HEK293 (cell line): Measurements from ENCODE around the gene GAS7.

Source experiments
- CTCF ChIA-PET: fragments of 350-600 bp; formaldehyde crosslinking; extraction: SDS; loops from one replicate; lab custom pipeline; 2021; ENCODE audit warnings: antibody characterized with exemption; lab: Yijun Ruan, JAX
- POLR2A ChIA-PET: fragments of 300-600 bp; formaldehyde crosslinking; extraction: SDS; loops from one replicate; lab custom pipeline; 2020; ENCODE audit warnings: antibody characterized with exemption, inconsistent platforms; lab: Yijun Ruan, JAX
- H3K27ac ChIP-seq: fragments of 200-500 bp; sonication (Bioruptor generic); 2 replicates; pipeline ENCODE4 v1.5.1; 2014; ENCODE audit warnings: low read depth, low read length, control low read depth, inconsistent platforms; ENCODE audit errors: extremely low read depth
- H3K36me3 ChIP-seq, 2 experiments: fragments of 200-500 bp in 1 of 2; sonication (Bioruptor generic) in 1 of 2; 1 replicate in 1 of 2; 2 replicates in 1 of 2; pipeline ENCODE4 v1.5.1; 2014 to 2017; ENCODE audit warnings: inconsistent platforms in 2 of 2, low read length in 2 of 2; ENCODE audit not compliant: control insufficient read depth in 2 of 2, insufficient read depth in 1 of 2
- H3K4me1 ChIP-seq: fragments of 200-500 bp; sonication (Bioruptor generic); 2 replicates; pipeline ENCODE4 v1.5.1; 2014; ENCODE audit warnings: mild to moderate bottlenecking, low read length, inconsistent platforms; ENCODE audit not compliant: control insufficient read depth, insufficient read depth
- H3K4me3 ChIP-seq: 2 replicates; pipeline ENCODE4 v1.5.1; 2011; ENCODE audit warnings: low read depth, mild to moderate bottlenecking, control low read depth, low read length, moderate library complexity
- H3K9me3 ChIP-seq: fragments of 200-500 bp; sonication (Bioruptor generic); 2 replicates; pipeline ENCODE4 v1.5.1; 2014; ENCODE audit warnings: low read depth, low read length, inconsistent platforms; ENCODE audit not compliant: control insufficient read depth, insufficient read depth
- GLI2 ChIP-seq: fragments of 450-650 bp; formaldehyde crosslinking; IDR thresholded peaks from 2 replicates; pipeline ENCODE4; 2017; ENCODE audit warnings: missing biosample characterization, missing genetic modification characterization, low read depth, borderline replicate concordance
- KLF7 ChIP-seq: fragments of 450-650 bp; formaldehyde crosslinking; IDR thresholded peaks from 2 replicates; pipeline ENCODE4 v1.5.1; 2016; ENCODE audit warnings: missing biosample characterization, missing genetic modification characterization, borderline replicate concordance
- ZNF121 ChIP-seq: fragments of 450-650 bp; formaldehyde crosslinking; IDR thresholded peaks from 2 replicates; pipeline ENCODE4 v1.5.1; 2016; ENCODE audit warnings: missing biosample characterization, missing genetic modification characterization
- ZNF211 ChIP-seq: fragments of 450-650 bp; formaldehyde crosslinking; IDR thresholded peaks from 2 replicates; pipeline ENCODE4 v1.5.1; 2016; ENCODE audit warnings: low read depth, missing biosample characterization, missing genetic modification characterization
- ZNF214 ChIP-seq: fragments of 450-650 bp; formaldehyde crosslinking; IDR thresholded peaks from 2 replicates; pipeline ENCODE4 v1.5.1; 2017; ENCODE audit warnings: missing biosample characterization, mild to moderate bottlenecking, missing genetic modification characterization, borderline replicate concordance
- ZNF423 ChIP-seq: fragments of 450-650 bp; formaldehyde crosslinking; IDR thresholded peaks from 2 replicates; pipeline ENCODE4 v1.5.1; 2016; ENCODE audit warnings: missing biosample characterization, missing genetic modification characterization
- ZNF426 ChIP-seq: fragments of 450-650 bp; formaldehyde crosslinking; IDR thresholded peaks from 2 replicates; pipeline ENCODE4 v1.5.1; 2017; ENCODE audit warnings: missing biosample characterization, missing genetic modification characterization, mild to moderate bottlenecking, inconsistent platforms, moderate library complexity
- ZNF473 ChIP-seq: fragments of 450-650 bp; formaldehyde crosslinking; IDR thresholded peaks from 2 replicates; pipeline ENCODE4 v1.5.1; 2017; ENCODE audit warnings: missing biosample characterization, missing genetic modification characterization
- ZNF529 ChIP-seq: fragments of 450-650 bp; formaldehyde crosslinking; IDR thresholded peaks from 2 replicates; pipeline ENCODE4 v1.5.1; 2017; ENCODE audit warnings: missing genetic modification characterization, missing biosample characterization; ENCODE audit not compliant: insufficient replicate concordance
- ZNF600 ChIP-seq: fragments of 450-650 bp; formaldehyde crosslinking; IDR thresholded peaks from 2 replicates; pipeline ENCODE4 v1.5.1; 2016; ENCODE audit warnings: missing biosample characterization, missing genetic modification characterization
- ZNF624 ChIP-seq: fragments of 450-650 bp; formaldehyde crosslinking; IDR thresholded peaks from 2 replicates; pipeline ENCODE4 v1.5.1; 2017; ENCODE audit warnings: missing biosample characterization, missing genetic modification characterization
- ZNF626 ChIP-seq: fragments of 450-650 bp; sonication (Bioruptor Pico); formaldehyde crosslinking; IDR thresholded peaks from 2 replicates; pipeline ENCODE4 v1.5.1; 2018; ENCODE audit warnings: missing biosample characterization, missing genetic modification characterization, inconsistent platforms
- ZNF843 ChIP-seq: fragments of 450-650 bp; formaldehyde crosslinking; IDR thresholded peaks from 2 replicates; pipeline ENCODE4 v1.5.1; 2016; ENCODE audit warnings: missing biosample characterization, missing genetic modification characterization
- ZSCAN23 ChIP-seq: fragments of 450-650 bp; formaldehyde crosslinking; IDR thresholded peaks from 2 replicates; pipeline ENCODE4 v1.5.1; 2016; ENCODE audit warnings: missing biosample characterization, missing genetic modification characterization
- ZXDB ChIP-seq: fragments of 450-650 bp; formaldehyde crosslinking; IDR thresholded peaks from 2 replicates; pipeline ENCODE4 v1.5.1; 2016; ENCODE audit warnings: missing biosample characterization, missing genetic modification characterization
- TF ChIP-seq, protein P1 (sequence below): fragments of 450-650 bp; formaldehyde crosslinking; IDR thresholded peaks from 2 replicates; pipeline ENCODE4 v1.5.1; 2016; ENCODE audit warnings: missing biosample characterization, missing genetic modification characterization
- TF ChIP-seq, protein P2 (sequence below): fragments of 450-650 bp; formaldehyde crosslinking; IDR thresholded peaks from 2 replicates; pipeline ENCODE4 v1.5.1; 2016; ENCODE audit warnings: missing biosample characterization, missing genetic modification characterization
- TF ChIP-seq, protein P3 (sequence below): fragments of 450-650 bp; formaldehyde crosslinking; IDR thresholded peaks from 2 replicates; pipeline ENCODE4 v1.5.1; 2017; ENCODE audit warnings: missing biosample characterization, missing genetic modification characterization
- TF ChIP-seq, protein P4 (sequence below): fragments of 450-650 bp; formaldehyde crosslinking; IDR thresholded peaks from 2 replicates; pipeline ENCODE4 v1.5.1; 2016; ENCODE audit warnings: missing biosample characterization, missing genetic modification characterization
- TF ChIP-seq, protein P5 (sequence below): fragments of 450-650 bp; formaldehyde crosslinking; IDR thresholded peaks from 2 replicates; pipeline ENCODE4 v1.5.1; 2016; ENCODE audit warnings: missing biosample characterization, missing genetic modification characterization

Gene GAS7

DNA sequence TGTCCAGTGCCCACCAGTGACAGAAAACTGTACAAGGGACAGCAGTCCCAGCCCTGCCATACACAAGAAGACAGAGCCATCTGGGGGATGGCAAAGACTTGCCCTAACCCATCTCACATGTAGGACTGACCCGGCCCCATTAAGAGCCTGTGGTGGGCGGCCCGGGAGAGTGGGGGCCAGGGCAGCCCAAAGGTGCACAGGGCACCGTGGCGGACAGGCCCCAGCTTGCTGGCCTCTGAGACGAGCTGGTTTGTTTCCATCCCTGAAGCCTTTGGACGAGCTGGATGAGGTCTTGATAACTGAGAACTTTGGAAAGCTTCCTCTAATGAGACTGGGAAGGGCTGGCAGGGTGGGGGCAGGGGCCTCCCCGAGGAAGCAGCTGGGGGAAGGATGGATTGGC, 282.3 kb downstream of the GAS7 start (continued):
- TF ChIP-seq, protein P1, sequence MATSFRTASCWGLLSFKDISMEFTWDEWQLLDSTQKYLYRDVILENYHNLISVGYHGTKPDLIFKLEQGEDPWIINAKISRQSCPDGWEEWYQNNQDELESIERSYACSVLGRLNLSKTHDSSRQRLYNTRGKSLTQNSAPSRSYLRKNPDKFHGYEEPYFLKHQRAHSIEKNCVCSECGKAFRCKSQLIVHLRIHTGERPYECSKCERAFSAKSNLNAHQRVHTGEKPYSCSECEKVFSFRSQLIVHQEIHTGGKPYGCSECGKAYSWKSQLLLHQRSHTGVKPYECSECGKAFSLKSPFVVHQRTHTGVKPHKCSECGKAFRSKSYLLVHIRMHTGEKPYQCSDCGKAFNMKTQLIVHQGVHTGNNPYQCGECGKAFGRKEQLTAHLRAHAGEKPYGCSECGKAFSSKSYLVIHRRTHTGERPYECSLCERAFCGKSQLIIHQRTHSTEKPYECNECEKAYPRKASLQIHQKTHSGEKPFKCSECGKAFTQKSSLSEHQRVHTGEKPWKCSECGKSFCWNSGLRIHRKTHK (tag by site-specific recombination) = no peak
- no peak for TF ChIP-seq ZNF121 (tag by site-specific recombination)

DNA sequence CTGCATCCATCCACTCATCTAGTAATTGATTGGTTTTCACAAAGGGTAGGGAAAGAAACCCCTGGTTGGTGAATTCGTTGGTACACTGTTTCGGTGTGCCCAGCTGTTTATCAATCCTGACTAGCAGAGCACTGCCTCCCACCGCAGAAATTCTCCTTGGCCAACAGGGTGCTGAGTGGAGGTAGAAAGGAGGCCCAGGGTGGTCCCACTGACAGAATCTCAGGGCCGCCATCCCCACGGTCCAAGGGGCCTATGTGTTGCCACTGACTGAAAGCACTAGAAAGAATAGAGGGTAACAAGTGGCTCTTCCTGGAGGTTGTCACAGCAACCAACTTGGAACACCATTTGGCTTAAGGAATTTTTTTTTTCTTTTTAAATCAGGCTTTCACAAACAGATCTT, 284.9 kb downstream of the GAS7 start:
- ChIA-PET POLR2A (no interaction called here), CTCF (interaction anchor here (1.8 kb wide), 1 partner anchor 24 kb away, joined by 6 read pairs; no protein-coding TSS in a partner anchor)
- Histone ChIP-seq H3K4me1 (no peaks in the 10 kb centered on the region), H3K9me3 (no peaks in the 10 kb centered on the region), H3K36me3 (no peaks in the 10 kb centered on the region), H3K4me3 (no peak overlapping the region), H3K27ac (no peak overlapping the region)
- no peak for TF ChIP-seq ZNF843 (tag by site-specific recombination)
- TF ChIP-seq ZNF624 (tag by site-specific recombination) = no peak
- TF ChIP-seq, protein P2, sequence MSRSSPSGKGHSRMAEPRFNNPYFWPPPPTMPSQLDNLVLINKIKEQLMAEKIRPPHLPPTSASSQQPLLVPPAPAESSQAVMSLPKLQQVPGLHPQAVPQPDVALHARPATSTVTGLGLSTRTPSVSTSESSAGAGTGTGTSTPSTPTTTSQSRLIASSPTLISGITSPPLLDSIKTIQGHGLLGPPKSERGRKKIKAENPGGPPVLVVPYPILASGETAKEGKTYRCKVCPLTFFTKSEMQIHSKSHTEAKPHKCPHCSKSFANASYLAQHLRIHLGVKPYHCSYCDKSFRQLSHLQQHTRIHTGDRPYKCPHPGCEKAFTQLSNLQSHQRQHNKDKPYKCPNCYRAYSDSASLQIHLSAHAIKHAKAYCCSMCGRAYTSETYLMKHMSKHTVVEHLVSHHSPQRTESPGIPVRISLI (tag by site-specific recombination) = no peak
- TF ChIP-seq ZNF600 (tag by site-specific recombination) = no peak
- no peak for TF ChIP-seq GLI2
- no peak for TF ChIP-seq ZSCAN23 (tag by site-specific recombination)
- TF ChIP-seq, protein P3, sequence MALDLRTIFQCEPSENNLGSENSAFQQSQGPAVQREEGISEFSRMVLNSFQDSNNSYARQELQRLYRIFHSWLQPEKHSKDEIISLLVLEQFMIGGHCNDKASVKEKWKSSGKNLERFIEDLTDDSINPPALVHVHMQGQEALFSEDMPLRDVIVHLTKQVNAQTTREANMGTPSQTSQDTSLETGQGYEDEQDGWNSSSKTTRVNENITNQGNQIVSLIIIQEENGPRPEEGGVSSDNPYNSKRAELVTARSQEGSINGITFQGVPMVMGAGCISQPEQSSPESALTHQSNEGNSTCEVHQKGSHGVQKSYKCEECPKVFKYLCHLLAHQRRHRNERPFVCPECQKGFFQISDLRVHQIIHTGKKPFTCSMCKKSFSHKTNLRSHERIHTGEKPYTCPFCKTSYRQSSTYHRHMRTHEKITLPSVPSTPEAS = no peak
- no peak for TF ChIP-seq ZNF529 (tag by site-specific recombination)
- no peak for TF ChIP-seq ZNF211 (tag by site-specific recombination)
- no peak for TF ChIP-seq ZNF423
- TF ChIP-seq, protein P4, sequence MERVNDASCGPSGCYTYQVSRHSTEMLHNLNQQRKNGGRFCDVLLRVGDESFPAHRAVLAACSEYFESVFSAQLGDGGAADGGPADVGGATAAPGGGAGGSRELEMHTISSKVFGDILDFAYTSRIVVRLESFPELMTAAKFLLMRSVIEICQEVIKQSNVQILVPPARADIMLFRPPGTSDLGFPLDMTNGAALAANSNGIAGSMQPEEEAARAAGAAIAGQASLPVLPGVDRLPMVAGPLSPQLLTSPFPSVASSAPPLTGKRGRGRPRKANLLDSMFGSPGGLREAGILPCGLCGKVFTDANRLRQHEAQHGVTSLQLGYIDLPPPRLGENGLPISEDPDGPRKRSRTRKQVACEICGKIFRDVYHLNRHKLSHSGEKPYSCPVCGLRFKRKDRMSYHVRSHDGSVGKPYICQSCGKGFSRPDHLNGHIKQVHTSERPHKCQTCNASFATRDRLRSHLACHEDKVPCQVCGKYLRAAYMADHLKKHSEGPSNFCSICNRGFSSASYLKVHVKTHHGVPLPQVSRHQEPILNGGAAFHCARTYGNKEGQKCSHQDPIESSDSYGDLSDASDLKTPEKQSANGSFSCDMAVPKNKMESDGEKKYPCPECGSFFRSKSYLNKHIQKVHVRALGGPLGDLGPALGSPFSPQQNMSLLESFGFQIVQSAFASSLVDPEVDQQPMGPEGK (tag by site-specific recombination) = no peak
- no peak for TF ChIP-seq ZNF626 (tag by site-specific recombination)
- TF ChIP-seq ZNF426 (tag by site-specific recombination) = no peak
- TF ChIP-seq KLF7 = no peak
- no peak for TF ChIP-seq ZNF473 (tag by site-specific recombination)
- TF ChIP-seq ZNF214 = no peak
- no peak for TF ChIP-seq ZXDB
- TF ChIP-seq, protein P5, sequence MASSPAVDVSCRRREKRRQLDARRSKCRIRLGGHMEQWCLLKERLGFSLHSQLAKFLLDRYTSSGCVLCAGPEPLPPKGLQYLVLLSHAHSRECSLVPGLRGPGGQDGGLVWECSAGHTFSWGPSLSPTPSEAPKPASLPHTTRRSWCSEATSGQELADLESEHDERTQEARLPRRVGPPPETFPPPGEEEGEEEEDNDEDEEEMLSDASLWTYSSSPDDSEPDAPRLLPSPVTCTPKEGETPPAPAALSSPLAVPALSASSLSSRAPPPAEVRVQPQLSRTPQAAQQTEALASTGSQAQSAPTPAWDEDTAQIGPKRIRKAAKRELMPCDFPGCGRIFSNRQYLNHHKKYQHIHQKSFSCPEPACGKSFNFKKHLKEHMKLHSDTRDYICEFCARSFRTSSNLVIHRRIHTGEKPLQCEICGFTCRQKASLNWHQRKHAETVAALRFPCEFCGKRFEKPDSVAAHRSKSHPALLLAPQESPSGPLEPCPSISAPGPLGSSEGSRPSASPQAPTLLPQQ = no peak
